Liver (tissue), 9 donors: ENCODE measurements around the gene PLAC8. TPM values are rescaled to one million over a fixed set of nuclear protein-coding genes. Genes with fewer than 3 reads are reported as not detected.

Source experiments
- DNase-seq: peaks from one replicate; pipeline ENCODE4 v3.0.0-alpha.2; 2017; ENCODE audit warnings: low spot score
- H3K27ac ChIP-seq, 2 donors: one replicate each; pipeline ENCODE4 v1.7.0; 2013; ENCODE audit warnings: inconsistent platforms in 2 of 2, low read length in 2 of 2, control low read depth in 1 of 2, low read depth in 1 of 2, mild to moderate bottlenecking in 1 of 2
- H3K27me3 ChIP-seq, 4 donors: one replicate each; pipeline versions ENCODE4 v1.6.1 to v1.7.0; 2013; ENCODE audit warnings: low read length in 3 of 4, inconsistent platforms in 1 of 4, mild to moderate bottlenecking in 1 of 4, moderate library complexity in 1 of 4; ENCODE audit not compliant: control insufficient read depth in 4 of 4, insufficient read depth in 4 of 4
- H3K36me3 ChIP-seq, 4 donors: one replicate each; pipeline versions ENCODE4 v1.6.1 to v1.7.0; 2013; ENCODE audit warnings: low read length in 3 of 4, mild to moderate bottlenecking in 3 of 4, low read depth in 1 of 4, moderate library complexity in 1 of 4; ENCODE audit not compliant: control insufficient read depth in 4 of 4, insufficient read depth in 3 of 4
- H3K4me1 ChIP-seq, 4 donors: one replicate each; pipeline versions ENCODE4 v1.6.1 to v1.7.0; 2013; ENCODE audit warnings: low read length in 3 of 4, mild to moderate bottlenecking in 3 of 4, moderate library complexity in 1 of 4; ENCODE audit not compliant: control insufficient read depth in 4 of 4, insufficient read depth in 4 of 4
- H3K4me3 ChIP-seq, 3 donors: one replicate each; pipeline versions ENCODE4 v1.6.1 to v1.7.0; 2013; ENCODE audit warnings: low read length in 3 of 3, control low read depth in 1 of 3, low read depth in 1 of 3, mild to moderate bottlenecking in 1 of 3
- H3K9ac ChIP-seq, 2 donors: one replicate each; pipeline ENCODE4 v1.7.0; 2013; ENCODE audit warnings: low read length in 2 of 2, mild to moderate bottlenecking in 2 of 2, moderate library complexity in 2 of 2, control low read depth in 1 of 2, low read depth in 1 of 2
- H3K9me3 ChIP-seq, 4 donors: one replicate each; pipeline versions ENCODE4 v1.6.1 to v1.7.0; 2013; ENCODE audit warnings: low read length in 3 of 4; ENCODE audit not compliant: control insufficient read depth in 4 of 4
- ATF3 ChIP-seq: IDR thresholded peaks from 2 replicates; pipeline ENCODE4 v1.6.1; 2016; ENCODE audit warnings: antibody characterized with exemption
- CTCF ChIP-seq: fragments of 150-350 bp; IDR thresholded peaks from 2 replicates; pipeline ENCODE4 v1.5.1; 2017; ENCODE audit warnings: improper control_type of control experiment, low read depth, low read length; ENCODE audit not compliant: missing input control
- EGR1 ChIP-seq, 2 donors: IDR thresholded peaks; 2 replicates each; pipeline ENCODE4 v1.6.1; 2016 to 2018; ENCODE audit warnings: antibody characterized with exemption in 2 of 2, low read depth in 2 of 2
- FOXA1 ChIP-seq: IDR thresholded peaks from 2 replicates; pipeline ENCODE4 v1.6.1; 2016; ENCODE audit warnings: antibody characterized with exemption
- FOXA2 ChIP-seq: IDR thresholded peaks from 2 replicates; pipeline ENCODE4 v1.6.1; 2016; ENCODE audit warnings: antibody characterized with exemption
- GABPA ChIP-seq, 2 donors: IDR thresholded peaks in 1 of 2; conservative IDR thresholded peaks in 1 of 2; 2 replicates each; pipeline ENCODE4 v1.6.1; 2016; ENCODE audit warnings: antibody characterized with exemption in 2 of 2, mild to moderate bottlenecking in 1 of 2, moderate library complexity in 1 of 2
- HNF4A ChIP-seq, 2 donors: conservative IDR thresholded peaks; 2 replicates each; pipeline ENCODE4 v1.6.1; 2016; ENCODE audit warnings: antibody characterized with exemption in 2 of 2, mild to moderate bottlenecking in 2 of 2
- HNF4G ChIP-seq: IDR thresholded peaks from 2 replicates; pipeline ENCODE4 v1.6.1; 2016; ENCODE audit warnings: antibody characterized with exemption
- JUND ChIP-seq, 2 donors: IDR thresholded peaks; 2 replicates each; pipeline ENCODE4 v1.6.1; 2016; ENCODE audit warnings: antibody characterized with exemption in 2 of 2
- MAX ChIP-seq: IDR thresholded peaks from 2 replicates; pipeline ENCODE4 v1.6.1; 2016; ENCODE audit warnings: antibody characterized with exemption
- NR2F2 ChIP-seq: IDR thresholded peaks from 2 replicates; pipeline ENCODE4 v1.6.1; 2016; ENCODE audit warnings: antibody characterized with exemption
- RAD21 ChIP-seq, 2 donors: IDR thresholded peaks; 2 replicates each; pipeline ENCODE4 v1.6.1; 2016; ENCODE audit warnings: antibody characterized with exemption in 2 of 2, mild to moderate bottlenecking in 2 of 2
- REST ChIP-seq: IDR thresholded peaks from 2 replicates; pipeline ENCODE4 v1.6.1; 2016; ENCODE audit warnings: antibody characterized with exemption, mild to moderate bottlenecking
- RXRA ChIP-seq, 2 donors: IDR thresholded peaks; 2 replicates each; pipeline ENCODE4 v1.6.1; 2017 to 2018; ENCODE audit warnings: antibody characterized with exemption in 2 of 2, mild to moderate bottlenecking in 1 of 2
- TAF1 ChIP-seq: conservative IDR thresholded peaks from 2 replicates; pipeline ENCODE4 v1.6.1; 2016; ENCODE audit warnings: antibody characterized with exemption, mild to moderate bottlenecking
- YY1 ChIP-seq: IDR thresholded peaks from 2 replicates; pipeline ENCODE4 v1.6.1; 2016; ENCODE audit warnings: antibody characterized with exemption, mild to moderate bottlenecking
- ZBTB33 ChIP-seq: IDR thresholded peaks from 2 replicates; pipeline ENCODE4 v1.6.1; 2016; ENCODE audit warnings: antibody characterized with exemption
- WGBS: extraction: QIAGEN DNeasy Blood & Tissue Kit; methylation state at CpG from one replicate; pipeline ENCODE4 v1.1.7; 2013; 5-methylcytosine and 5-hydroxymethylcytosine counted together
- polyA plus RNA-seq, 2 donors: library from polyadenylated mRNA; stranded (reverse) in 1 of 2; unstranded in 1 of 2; fragments of 200-250 nt in 1 of 2; fragments of >200 nt in 1 of 2; fragmentation: Nextera tagmentation in 1 of 2; extraction: Ambion mirVana in 1 of 2; gene quantifications; one replicate each; pipeline versions ENCODE4 v1.2.1 to v1.2.3, GENCODE V29; 2013 to 2015
- total RNA-seq, 2 donors: library from RNA; depleted of rRNA; stranded (reverse); fragments of >200 nt; gene quantifications; one replicate each; pipeline ENCODE4 v1.2.3, GENCODE V29; 2014
- donor health status: healthy.
- donor health status: healthy.
- donor health status: healthy.
- donor health status: healthy.
- donor health status: healthy.

The PLAC8 gene
- total and polyA plus RNA-seq, 4 donors: 8.1 to 63.2 (median 14.2) TPM

- Histone ChIP-seq H3K4me3 (no peak overlapping the region), H3K27me3 (no peaks in the 10 kb centered on the region), H3K27ac (no peak overlapping the region), H3K9me3 (no peaks in the 10 kb centered on the region), H3K9ac (no peak overlapping the region), H3K36me3 (no peaks in the 10 kb centered on the region), H3K4me1 (no peaks in the 10 kb centered on the region)
- DNase-seq: no peak
- no peak for TF ChIP-seq FOXA2
- TF ChIP-seq GABPA (IDR thresholded peaks at IDR 0.05 in 1 of 2, conservative IDR thresholded peaks at IDR 0.05 in 1 of 2): no peak
- TF ChIP-seq HNF4G: no peak
- TF ChIP-seq MAX: no peak
- TF ChIP-seq REST: no peak
- no peak for TF ChIP-seq YY1
- TF ChIP-seq ZBTB33: no peak
- no peak for TF ChIP-seq HNF4A (conservative IDR thresholded peaks at IDR 0.05)
- no peak for TF ChIP-seq ATF3
- TF ChIP-seq CTCF: peak; percentile 2
- peak in 1 of 2 donors; percentile 18 for TF ChIP-seq RAD21 (IDR thresholded peaks at IDR 0.05)
- TF ChIP-seq FOXA1: no peak
- WGBS: 66% methylated on average over 11 of the region's 11 CpGs
Measured at GRCh38 chr4:83083925-83084475, 30.5 kb downstream of the PLAC8 start.

- TF ChIP-seq CTCF: no peak
- TF ChIP-seq ZBTB33: no peak
- TF ChIP-seq HNF4G: no peak
- TF ChIP-seq RXRA (IDR thresholded peaks at IDR 0.05): no peak
- no peak for TF ChIP-seq YY1
- no peak for TF ChIP-seq EGR1 (IDR thresholded peaks at IDR 0.05; ENCODE audit: low read depth in 2 of 2)
- TF ChIP-seq MAX: no peak
- no peak for TF ChIP-seq NR2F2
- no peak for TF ChIP-seq GABPA (IDR thresholded peaks at IDR 0.05 in 1 of 2, conservative IDR thresholded peaks at IDR 0.05 in 1 of 2)
- no peak for TF ChIP-seq TAF1
- no peak for TF ChIP-seq HNF4A (conservative IDR thresholded peaks at IDR 0.05)
- TF ChIP-seq FOXA1: no peak
- TF ChIP-seq JUND (IDR thresholded peaks at IDR 0.05): no peak
- TF ChIP-seq ATF3: no peak
- 88% methylated on average over 4 of the region's 4 CpGs for WGBS
- H3K9me3 ChIP-seq: no peaks in the 10 kb centered on the region
Measured at GRCh38 chr4:83082777-83083176, 31.8 kb downstream of the PLAC8 start.

More at GRCh38 chr4:83082777-83083176, 31.8 kb downstream of the PLAC8 start:
- Histone ChIP-seq H3K4me1 (no peaks in the 10 kb centered on the region), H3K36me3 (no peaks in the 10 kb centered on the region), H3K9ac (no peak overlapping the region), H3K27me3 (no peaks in the 10 kb centered on the region), H3K27ac (no peak overlapping the region), H3K4me3 (no peak overlapping the region)
- DNase-seq: no peak
